K562 (cell line): Measurements from ENCODE around the gene RHOC. TPM values are rescaled to one million over a fixed set of nuclear protein-coding genes. Genes with fewer than 3 reads are reported as not detected.

ENCODE experiments used
- ATAC-seq: fragments of 200-7000 bp; cut with Tn5 transposase; 3 replicates; pipeline ENCODE4 v1.9.1; 2020; ENCODE audit warnings: moderate library complexity
- BruUV-seq: library from RNA; stranded (reverse); fragments of 400-500 nt; replicated peaks from 2 replicates; lab custom pipeline; 2021; lab: Mats Ljungman, UMichigan
- CTCF ChIA-PET: fragments of 300-600 bp; formaldehyde crosslinking; extraction: SDS; loops from one replicate; lab custom pipeline; 2021; ENCODE audit warnings: low intra/inter-chr PET ratio; lab: Yijun Ruan, JAX
- POLR2A ChIA-PET: fragments of 300-600, 350-650 bp; sonication (Branson Sonifier 250); formaldehyde crosslinking; extraction: SDS; loops from one replicate; lab custom pipeline; 2021; ENCODE audit warnings: antibody characterized with exemption, inconsistent platforms; lab: Yijun Ruan, JAX
- DNase-seq, 4 experiments: peaks; one replicate each; pipeline versions ENCODE4 v3.0.0 to v3.0.0-alpha.2; 2011 to 2018; ENCODE audit warnings: low spot score in 3 of 4, mixed read lengths in 3 of 4; ENCODE audit errors: extremely low read depth in 1 of 4
- FAIRE-seq: peaks from 2 replicates; lab custom pipeline; 2011; peaks lifted over from hg19 to GRCh38; lab: Jason Lieb, UNC
- H2AFZ ChIP-seq: 2 replicates; pipeline ENCODE4 v1.6.0; 2011; ENCODE audit warnings: low read depth, low read length, control low read depth, inconsistent platforms
- H3K27ac ChIP-seq: fragments of 200-600 bp; 3 replicates; pipeline ENCODE4 v1.8.0; 2011; ENCODE audit warnings: low read depth, mild to moderate bottlenecking, control low read depth, inconsistent platforms, low read length, moderate library complexity, mixed read lengths; ENCODE audit errors: extremely low read depth
- H3K27me3 ChIP-seq, 2 experiments: fragments of 300-600 bp in 1 of 2; 2 replicates in 1 of 2; 3 replicates in 1 of 2; pipeline versions ENCODE4 v1.6.0 to v1.8.0; 2011; ENCODE audit warnings: inconsistent platforms in 2 of 2, low read length in 2 of 2, mild to moderate bottlenecking in 1 of 2, mixed read lengths in 1 of 2, moderate library complexity in 1 of 2; ENCODE audit not compliant: control insufficient read depth in 2 of 2, insufficient read depth in 2 of 2
- H3K36me3 ChIP-seq: fragments of 300-600 bp; 3 replicates; pipeline ENCODE4 v1.8.0; 2011; ENCODE audit warnings: mild to moderate bottlenecking, low read length, inconsistent platforms; ENCODE audit not compliant: control insufficient read depth, insufficient read depth
- H3K4me1 ChIP-seq, 2 experiments: fragments of 200-600 bp in 1 of 2; replicated peaks in 1 of 2; 2 replicates in 1 of 2; 3 replicates in 1 of 2; pipeline versions ENCODE4 v1.5.1 to v1.8.0; 2011; ENCODE audit warnings: inconsistent platforms in 2 of 2, low read length in 2 of 2, mild to moderate bottlenecking in 1 of 2, mixed read lengths in 1 of 2, moderate library complexity in 1 of 2; ENCODE audit not compliant: control insufficient read depth in 2 of 2, insufficient read depth in 2 of 2
- H3K4me2 ChIP-seq: 2 replicates; pipeline ENCODE4 v1.6.1; 2011; ENCODE audit warnings: low read length, control low read depth, inconsistent platforms, mixed read lengths; ENCODE audit not compliant: insufficient read depth
- H3K4me3 ChIP-seq: fragments of 200-600 bp; sonication (generic), shearing (Covaris generic); 2 replicates; pipeline ENCODE4 v1.5.1; 2016; ENCODE audit warnings: control low read depth, inconsistent platforms
- H3K79me2 ChIP-seq: fragments of 200-600 bp; 3 replicates; pipeline ENCODE4 v1.8.0; 2011; ENCODE audit warnings: low read length, inconsistent platforms; ENCODE audit not compliant: control insufficient read depth, insufficient read depth
- H3K9ac ChIP-seq, 2 experiments: 2 replicates each; pipeline versions ENCODE4 v1.6.0 to v1.6.1; 2011; ENCODE audit warnings: low read depth in 2 of 2, low read length in 2 of 2, control low read depth in 1 of 2, inconsistent platforms in 1 of 2, mild to moderate bottlenecking in 1 of 2, mixed read lengths in 1 of 2; ENCODE audit not compliant: insufficient read depth in 1 of 2
- H3K9me1 ChIP-seq: one replicate; pipeline ENCODE4 v1.6.0; 2011; ENCODE audit warnings: inconsistent platforms, mild to moderate bottlenecking, low read length, moderate library complexity; ENCODE audit not compliant: control insufficient read depth, insufficient read depth
- H3K9me3 ChIP-seq: replicated peaks from 2 replicates; pipeline ENCODE4 v1.5.1; 2011; ENCODE audit warnings: low read depth, low read length, inconsistent platforms; ENCODE audit not compliant: control insufficient read depth, insufficient read depth
- H4K20me1 ChIP-seq: replicated peaks from 2 replicates; pipeline ENCODE4 v1.6.1; 2011; ENCODE audit warnings: low read length, inconsistent platforms, mixed read lengths; ENCODE audit not compliant: control insufficient read depth, insufficient read depth
- ARID1B ChIP-seq: fragments of 450-650 bp; IDR thresholded peaks from 2 replicates; pipeline ENCODE4 v1.6.1; 2016; ENCODE audit warnings: antibody characterized with exemption, mild to moderate bottlenecking, inconsistent platforms
- CEBPG ChIP-seq, 3 experiments: fragments of 200-800 bp in 1 of 3; sonication (Bioruptor generic) in 1 of 3; sonication (generic) in 1 of 3; formaldehyde crosslinking in 1 of 3; IDR thresholded peaks in 2 of 3; conservative IDR thresholded peaks in 1 of 3; 2 replicates each; pipeline versions ENCODE4 v1.6.1 to v1.8.0; 2016 to 2022; ENCODE audit warnings: missing compliant biosample characterization in 2 of 3, missing genetic modification characterization in 2 of 3, mild to moderate bottlenecking in 1 of 3, missing genetic modification reagents in 1 of 3
- CGGBP1 ChIP-seq: fragments of 250-450 bp; sonication (Bioruptor Pico); IDR thresholded peaks from 2 replicates; pipeline ENCODE4 v1.9.0; 2021; ENCODE audit warnings: mild to moderate bottlenecking
- CREBBP ChIP-seq: IDR thresholded peaks from one replicate; pipeline ENCODE4 v1.6.1; 2012; ENCODE audit warnings: low read depth, mild to moderate bottlenecking, control low read depth, inconsistent platforms, low read length
- EHMT2 ChIP-seq: fragments of 450-650 bp; IDR thresholded peaks from 2 replicates; pipeline ENCODE4 v1.6.1; 2018; ENCODE audit warnings: antibody characterized with exemption
- ILK ChIP-seq: fragments of 450-650 bp; IDR thresholded peaks from 2 replicates; pipeline ENCODE4 v1.6.1; 2016; ENCODE audit warnings: missing genetic modification characterization, low read depth, mild to moderate bottlenecking, missing compliant biosample characterization, moderate library complexity, borderline replicate concordance
- KLF6 ChIP-seq: fragments of 250-450 bp; sonication (Bioruptor Pico); IDR thresholded peaks from 2 replicates; pipeline ENCODE4 v1.4.0; 2020; ENCODE audit warnings: mild to moderate bottlenecking, moderate library complexity, borderline replicate concordance
- RNF219 ChIP-seq: fragments of 250-450 bp; sonication (Bioruptor Pico); IDR thresholded peaks from 2 replicates; pipeline ENCODE4 v1.5.0; 2022; ENCODE audit warnings: mild to moderate bottlenecking
- XRCC3 ChIP-seq: fragments of 450-650 bp; IDR thresholded peaks from 2 replicates; pipeline ENCODE4 v1.6.1; 2017; ENCODE audit warnings: mild to moderate bottlenecking, moderate library complexity
- ZBTB5 ChIP-seq: fragments of 450-650 bp; IDR thresholded peaks from 2 replicates; pipeline ENCODE4 v1.6.1; 2017; ENCODE audit warnings: antibody characterized with exemption
- ZNF134 ChIP-seq: fragments of 250-450 bp; sonication (Bioruptor Pico); conservative IDR thresholded peaks from 2 replicates; pipeline ENCODE4 v1.4.0; 2020
- ZNF277 ChIP-seq: fragments of 250-450 bp; sonication (Bioruptor Pico); IDR thresholded peaks from 2 replicates; pipeline ENCODE4 v1.8.0; 2022; ENCODE audit warnings: inconsistent platforms, mild to moderate bottlenecking, moderate library complexity, borderline replicate concordance
- ZNF324 ChIP-seq: fragments of 250-450 bp; sonication (Bioruptor Pico); IDR thresholded peaks from 2 replicates; pipeline ENCODE4 v1.4.0; 2020; ENCODE audit warnings: mild to moderate bottlenecking
- ZNF699 ChIP-seq: fragments of 250-450 bp; sonication (Bioruptor Pico); IDR thresholded peaks from 2 replicates; pipeline ENCODE4 v1.8.0; 2021; ENCODE audit warnings: mild to moderate bottlenecking, moderate library complexity; ENCODE audit not compliant: insufficient replicate concordance
- WGBS: fragments of 100-300 bp; shearing (Covaris generic); methylation state at CpG from one replicate; pipeline ENCODE4 v1.1.6; 2016; ENCODE audit warnings: low coverage, mixed read lengths; ENCODE audit not compliant: insufficient coverage; ENCODE audit errors: missing lambda C conversion rate; 5-methylcytosine and 5-hydroxymethylcytosine counted together
- in situ Hi-C: fragments of 300-500 bp; cut with MboI; formaldehyde crosslinking; loops from 4 replicates; pipeline ENCODE4 v1.15.0; 2018; ENCODE audit warnings: inconsistent platforms, mixed read lengths
- intact Hi-C: fragments of 100-400 bp; cut with micrococcal nuclease; formaldehyde crosslinking; loops from 2 replicates; pipeline ENCODE4 v1.14.2; 2022
- polyA plus RNA-seq, 8 experiments: library from polyadenylated mRNA; depleted of rRNA in 4 of 8; stranded (reverse) in 5 of 8; unstranded in 3 of 8; fragments of >200 nt; fragmentation: Nextera tagmentation in 2 of 8; fragmentation: Illumina TruSeq in 1 of 8; extraction: Ambion mirVana in 2 of 8; extraction: Trizol in 1 of 8; gene quantifications; 2 replicates each; pipeline versions ENCODE4 v1.2.1 to v1.2.3, GENCODE V29; 2011 to 2014; ENCODE audit warnings: inconsistent platforms in 1 of 8, missing spikeins in 1 of 8
- total RNA-seq, 7 experiments: library from RNA; depleted of rRNA in 6 of 7; stranded (reverse); fragments of >200 nt in 6 of 7; fragmentation: Illumina TruSeq in 2 of 7; extraction: Trizol in 2 of 7; gene quantifications; 2 replicates each; pipeline versions ENCODE4 v1.2.1 to v1.2.3, GENCODE V29; 2011 to 2021; ENCODE audit warnings: low replicate concordance in 1 of 7

The RHOC gene
- total and polyA plus RNA-seq, 9 of the 15 experiments (the other 6 are each of a cell fraction or from before 2014, with no cell fraction given), result 35.2 to 364 (median 204) TPM

GRCh38 chr1:112729909-112730308 is 23.0 kb upstream of the RHOC start:
- FAIRE-seq (no peak), DNase-seq (no peak), ATAC-seq (no peak)
- WGBS, result 0% methylated on average over 1 of the region's 1 CpG
- no peaks in the 10 kb centered on the region for H3K79me2 ChIP-seq
- no TSS peak for BruUV-seq
- H3K36me3 ChIP-seq, result no peaks in the 10 kb centered on the region
- in situ Hi-C loops, result no loop called here
- no peak overlapping the region for H3K27ac ChIP-seq
- H2AFZ ChIP-seq, result no peak overlapping the region
- no peaks in the 10 kb centered on the region for H3K9me3 ChIP-seq
- no peaks in the 10 kb centered on the region for H3K4me1 ChIP-seq
- TF ChIP-seq ILK (tag) (no peak), ZNF324 (no peak), ZNF277 (CRISPR knock-in tag) (no peak), ARID1B (no peak), CGGBP1 (CRISPR knock-in tag) (no peak), CEBPG (CRISPR knock-in tag; IDR thresholded peaks at IDR 0.05) (no peak), CEBPG (tag; conservative IDR thresholded peaks at IDR 0.05 in 1 of 2, IDR thresholded peaks at IDR 0.05 in 1 of 2) (no peak), EHMT2 (no peak), ZNF699 (CRISPR knock-in tag) (no peak), RNF219 (CRISPR knock-in tag) (no peak), XRCC3 (no peak), ZNF134 (CRISPR knock-in tag) (no peak), CREBBP (no peak), ZBTB5 (no peak), KLF6 (CRISPR knock-in tag) (no peak)
- H3K27me3 ChIP-seq, result peaks cover 16 to 32% of the 10 kb centered on the region in 2 experiments; a peak in 4 of 5 replicates
- H3K9me1 ChIP-seq, result no peaks in the 10 kb centered on the region
- no peak overlapping the region for H3K4me3 ChIP-seq
- intact Hi-C loops, result no loop called here
- H4K20me1 ChIP-seq, result no peaks in the 10 kb centered on the region
- H3K9ac ChIP-seq, result no peak overlapping the region
- ChIA-PET CTCF (no interaction called here), POLR2A (interaction anchor here (0.6 to 1.8 kb wide), 5 partner anchors 9 to 1590 kb away, joined by 3 to 7 read pairs (median 3); no protein-coding TSS in a partner anchor)
- H3K4me2 ChIP-seq, result no peak overlapping the region
